Central memory CD8-positive, alpha-beta T cell (primary cell): Measurements from ENCODE around the gene MPRIP.
"Not testable (repeated sequence)": the region's sequence is repeated elsewhere in the genome, so short reads cannot be mapped to it uniquely, and the experiment has no call there.

Experiments used
- ATAC-seq: fragments of 150-1000 bp; cut with Tn5 transposase; replicated peaks from 2 replicates; pipeline ENCODE4 v1.10.0; 2022; ENCODE audit warnings: mild to moderate bottlenecking, moderate FRiP score, moderate number of reproducible peaks; ENCODE audit not compliant: poor library complexity, severe bottlenecking; ENCODE audit errors: extremely low read depth
- DNase-seq, 2 donors: peaks; one replicate each; pipeline ENCODE4 v3.0.0; 2021; ENCODE audit warnings: low spot score in 2 of 2
- H3K27ac Mint-ChIP-seq: one replicate; pipeline ENCODE4 v1.8.0; 2022; ENCODE audit warnings: low read depth, mild to moderate bottlenecking, moderate library complexity, mixed read lengths
- H3K27me3 Mint-ChIP-seq: one replicate; pipeline ENCODE4 v1.8.0; 2022; ENCODE audit warnings: mixed read lengths
- H3K36me3 Mint-ChIP-seq: one replicate; pipeline ENCODE4 v1.8.0; 2022; ENCODE audit warnings: mild to moderate bottlenecking, moderate library complexity, mixed read lengths; ENCODE audit not compliant: insufficient read depth
- H3K4me1 Mint-ChIP-seq: one replicate; pipeline ENCODE4 v1.8.0; 2022; ENCODE audit warnings: mixed read lengths
- H3K4me3 Mint-ChIP-seq: one replicate; pipeline ENCODE4 v1.8.0; 2022; ENCODE audit warnings: mild to moderate bottlenecking, moderate library complexity, mixed read lengths
- H3K9me3 Mint-ChIP-seq: one replicate; pipeline ENCODE4 v1.8.0; 2022; ENCODE audit warnings: mixed read lengths

MPRIP gene, protein sequence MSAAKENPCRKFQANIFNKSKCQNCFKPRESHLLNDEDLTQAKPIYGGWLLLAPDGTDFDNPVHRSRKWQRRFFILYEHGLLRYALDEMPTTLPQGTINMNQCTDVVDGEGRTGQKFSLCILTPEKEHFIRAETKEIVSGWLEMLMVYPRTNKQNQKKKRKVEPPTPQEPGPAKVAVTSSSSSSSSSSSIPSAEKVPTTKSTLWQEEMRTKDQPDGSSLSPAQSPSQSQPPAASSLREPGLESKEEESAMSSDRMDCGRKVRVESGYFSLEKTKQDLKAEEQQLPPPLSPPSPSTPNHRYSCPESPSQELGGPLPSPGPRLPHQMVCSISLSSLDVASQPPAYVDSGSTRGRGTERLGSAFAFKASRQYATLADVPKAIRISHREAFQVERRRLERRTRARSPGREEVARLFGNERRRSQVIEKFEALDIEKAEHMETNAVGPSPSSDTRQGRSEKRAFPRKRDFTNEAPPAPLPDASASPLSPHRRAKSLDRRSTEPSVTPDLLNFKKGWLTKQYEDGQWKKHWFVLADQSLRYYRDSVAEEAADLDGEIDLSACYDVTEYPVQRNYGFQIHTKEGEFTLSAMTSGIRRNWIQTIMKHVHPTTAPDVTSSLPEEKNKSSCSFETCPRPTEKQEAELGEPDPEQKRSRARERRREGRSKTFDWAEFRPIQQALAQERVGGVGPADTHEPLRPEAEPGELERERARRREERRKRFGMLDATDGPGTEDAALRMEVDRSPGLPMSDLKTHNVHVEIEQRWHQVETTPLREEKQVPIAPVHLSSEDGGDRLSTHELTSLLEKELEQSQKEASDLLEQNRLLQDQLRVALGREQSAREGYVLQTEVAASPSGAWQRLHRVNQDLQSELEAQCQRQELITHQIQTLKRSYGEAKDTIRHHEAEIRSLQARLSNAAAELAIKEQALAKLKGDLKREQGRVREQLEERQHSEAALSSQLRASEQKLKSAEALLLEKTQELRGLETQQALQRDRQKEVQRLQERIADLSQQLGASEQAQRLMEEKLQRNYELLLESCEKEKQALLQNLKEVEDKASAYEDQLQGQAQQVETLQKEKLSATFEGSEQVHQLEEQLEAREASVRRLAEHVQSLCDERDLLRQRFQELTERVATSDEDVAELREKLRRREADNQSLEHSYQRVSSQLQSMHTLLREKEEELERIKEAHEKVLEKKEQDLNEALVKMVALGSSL (N-terminal part only)

GRCh38 chr17:17042384-17042736 is at the start of gene MPRIP:
Gene MPRIP (plus strand): TSS chr17:17042457. CDS start chr17:17042849, 392 bp downstream.
- H3K4me3 Mint-ChIP-seq, result peak within 1 kb of the TSS; percentile 95
- DNase-seq (no peak), ATAC-seq (peak; percentile 25)
- H3K27ac Mint-ChIP-seq, result peak within 1 kb of the TSS; percentile 90
- peaks cover 5% of the 10 kb centered on the region for H3K36me3 Mint-ChIP-seq
- peaks cover 49% of the 10 kb centered on the region for H3K4me1 Mint-ChIP-seq
- no peaks in the 10 kb centered on the region for H3K9me3 Mint-ChIP-seq
- no peaks in the 10 kb centered on the region for H3K27me3 Mint-ChIP-seq

GRCh38 chr17:16994631-16995030 is 47.6 kb upstream of the MPRIP start:
- ATAC-seq (no peak), DNase-seq (no peak)
- Mint-ChIP-seq H3K4me1 (peaks cover 23% of the 10 kb centered on the region), H3K36me3 (peaks cover 2% of the 10 kb centered on the region), H3K27me3 (no peaks in the 10 kb centered on the region), H3K27ac (no peak overlapping the region), H3K9me3 (no peaks in the 10 kb centered on the region), H3K4me3 (no peak overlapping the region)

DNA sequence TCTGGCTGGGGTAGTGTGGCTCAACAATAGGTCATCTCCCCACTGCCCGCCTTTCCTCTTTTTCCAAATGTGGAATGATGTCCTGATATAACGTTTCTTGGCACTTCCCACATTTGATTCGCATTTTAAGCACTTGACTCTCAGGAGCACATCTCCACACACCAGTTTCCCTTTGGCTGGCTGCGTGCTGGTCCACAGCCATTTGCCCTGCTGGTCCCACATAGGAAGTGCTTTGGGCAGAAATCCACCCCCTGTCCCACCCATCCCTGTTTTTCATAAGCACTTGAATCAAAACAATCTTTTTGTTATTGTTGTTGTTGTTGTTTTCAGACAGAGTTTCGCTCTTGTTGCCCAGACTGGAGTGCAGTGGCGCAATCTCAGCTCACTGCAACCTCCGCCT is 46.3 kb upstream of the MPRIP start:
- peaks cover 4% of the 10 kb centered on the region for H3K36me3 Mint-ChIP-seq
- no peaks in the 10 kb centered on the region for H3K9me3 Mint-ChIP-seq
- DNase-seq, result no peak
- H3K4me3 Mint-ChIP-seq, result no peak overlapping the region
- no peaks in the 10 kb centered on the region for H3K27me3 Mint-ChIP-seq
- no peak for ATAC-seq
- H3K4me1 Mint-ChIP-seq, result peaks cover 10% of the 10 kb centered on the region
- no peak overlapping the region for H3K27ac Mint-ChIP-seq

GRCh38 chr17:16996726-16997125 is 45.5 kb upstream of the MPRIP start:
- not testable (repeated sequence) for H3K27ac Mint-ChIP-seq, H3K4me3 Mint-ChIP-seq, H3K4me1 Mint-ChIP-seq, ATAC-seq, H3K27me3 Mint-ChIP-seq, H3K36me3 Mint-ChIP-seq, DNase-seq, H3K9me3 Mint-ChIP-seq

DNA sequence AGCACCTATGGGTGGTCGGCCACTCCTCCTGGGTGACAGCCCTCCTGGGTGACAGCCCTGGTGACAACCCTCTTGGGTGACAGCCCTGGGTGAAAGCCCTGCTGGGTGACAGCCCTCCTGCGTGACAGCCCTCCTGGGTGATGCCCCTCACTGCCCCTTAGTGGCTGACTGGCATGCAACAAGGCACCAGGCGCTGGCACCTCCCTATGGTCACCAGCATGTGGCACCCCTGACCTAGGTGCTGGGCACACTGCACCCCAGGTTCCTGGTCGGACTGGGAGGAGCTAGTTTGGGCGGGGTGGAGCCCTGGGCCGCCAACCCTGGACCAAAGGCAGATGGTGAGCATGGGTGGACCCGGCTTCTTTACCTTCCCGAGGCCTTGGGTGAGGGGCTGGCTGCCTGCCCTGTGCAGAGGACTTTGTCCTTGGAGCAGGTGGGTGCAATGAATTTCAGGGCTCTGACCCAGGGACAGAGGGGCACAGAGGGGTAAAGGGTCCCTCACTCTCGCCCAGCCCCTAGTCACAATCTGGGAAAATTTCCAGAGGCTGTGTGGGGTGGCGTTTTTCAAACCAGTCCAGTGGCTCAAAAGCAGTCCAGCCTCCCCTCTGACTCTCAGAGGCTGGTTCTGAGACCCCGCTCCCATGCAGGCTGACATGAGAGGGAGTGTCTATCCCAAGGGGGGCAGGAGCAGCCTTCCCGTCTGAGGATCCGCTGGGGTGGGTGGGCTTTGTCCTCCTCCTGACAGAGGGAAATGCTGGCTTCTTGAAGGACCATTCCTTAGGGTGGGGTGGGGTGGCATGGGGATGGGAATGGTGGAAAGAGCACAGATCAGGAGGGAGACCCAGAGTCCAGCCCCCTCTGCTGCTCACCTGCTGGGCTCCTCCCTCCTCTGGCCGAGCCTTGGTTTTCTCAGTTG is 44.5 kb upstream of the MPRIP start:
- peak; percentile 80 for ATAC-seq
- no peak overlapping the region for H3K27ac Mint-ChIP-seq
- H3K4me1 Mint-ChIP-seq, result peaks cover 5% of the 10 kb centered on the region
- H3K27me3 Mint-ChIP-seq, result no peaks in the 10 kb centered on the region
- peaks cover 2% of the 10 kb centered on the region for H3K36me3 Mint-ChIP-seq
- H3K9me3 Mint-ChIP-seq, result no peaks in the 10 kb centered on the region
- no peak overlapping the region for H3K4me3 Mint-ChIP-seq
- DNase-seq, result peak in 1 of 2 donors; percentile 70

GRCh38 chr17:16999931-17000625 is 42.2 kb upstream of the MPRIP start:
- Mint-ChIP-seq H3K27ac (no peak overlapping the region), H3K36me3 (peaks cover 2% of the 10 kb centered on the region), H3K4me1 (peaks cover 5% of the 10 kb centered on the region), H3K9me3 (no peaks in the 10 kb centered on the region), H3K4me3 (no peak overlapping the region), H3K27me3 (no peaks in the 10 kb centered on the region)
- ATAC-seq (no peak), DNase-seq (no peak)

GRCh38 chr17:17001076-17001777 is 41.0 kb upstream of the MPRIP start:
- Mint-ChIP-seq H3K27me3 (no peaks in the 10 kb centered on the region), H3K4me3 (no peak overlapping the region), H3K9me3 (no peaks in the 10 kb centered on the region), H3K27ac (no peak overlapping the region), H3K4me1 (peaks cover 5% of the 10 kb centered on the region), H3K36me3 (peaks cover 2% of the 10 kb centered on the region)
- no peak for DNase-seq
- no peak for ATAC-seq

DNA sequence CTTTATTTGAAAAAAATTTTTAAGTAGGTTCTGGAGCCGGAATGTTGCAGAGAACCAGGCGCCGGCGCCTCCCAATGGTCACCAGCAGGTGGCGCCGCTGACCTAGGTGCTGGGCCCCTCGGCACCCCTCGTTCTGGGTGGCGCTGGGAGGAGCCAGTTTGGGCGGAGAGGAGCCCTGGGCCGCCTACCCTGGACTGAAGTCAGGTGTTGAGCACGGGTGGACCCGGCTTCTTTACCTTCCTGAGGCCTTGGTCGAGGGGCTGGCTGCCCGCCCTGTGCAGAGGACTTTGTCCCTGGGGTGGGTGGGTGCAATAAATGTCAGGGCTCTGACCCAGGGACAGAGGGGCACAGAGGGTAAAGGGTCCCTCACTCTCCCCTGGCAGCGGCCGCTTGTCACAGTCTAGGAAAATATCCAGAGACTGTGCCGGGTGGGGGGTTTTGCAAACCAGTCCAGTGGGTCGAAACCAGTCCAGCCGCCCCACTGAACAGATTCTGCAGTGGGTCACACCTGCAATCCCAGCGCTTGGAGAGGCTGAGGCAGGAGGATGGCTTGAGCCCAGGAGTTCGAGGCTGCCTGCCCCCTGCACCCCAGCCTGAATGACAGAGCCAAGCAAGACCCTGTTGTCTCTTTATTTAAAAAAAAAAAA is 40.3 kb upstream of the MPRIP start:
- H3K4me1 Mint-ChIP-seq, result peaks cover 5% of the 10 kb centered on the region
- peak; percentile 56 to 69 for DNase-seq
- no peaks in the 10 kb centered on the region for H3K27me3 Mint-ChIP-seq
- H3K36me3 Mint-ChIP-seq, result peaks cover 2% of the 10 kb centered on the region
- no peak overlapping the region for H3K27ac Mint-ChIP-seq
- no peaks in the 10 kb centered on the region for H3K9me3 Mint-ChIP-seq
- peak; percentile 69 for ATAC-seq
- H3K4me3 Mint-ChIP-seq, result no peak overlapping the region

DNA sequence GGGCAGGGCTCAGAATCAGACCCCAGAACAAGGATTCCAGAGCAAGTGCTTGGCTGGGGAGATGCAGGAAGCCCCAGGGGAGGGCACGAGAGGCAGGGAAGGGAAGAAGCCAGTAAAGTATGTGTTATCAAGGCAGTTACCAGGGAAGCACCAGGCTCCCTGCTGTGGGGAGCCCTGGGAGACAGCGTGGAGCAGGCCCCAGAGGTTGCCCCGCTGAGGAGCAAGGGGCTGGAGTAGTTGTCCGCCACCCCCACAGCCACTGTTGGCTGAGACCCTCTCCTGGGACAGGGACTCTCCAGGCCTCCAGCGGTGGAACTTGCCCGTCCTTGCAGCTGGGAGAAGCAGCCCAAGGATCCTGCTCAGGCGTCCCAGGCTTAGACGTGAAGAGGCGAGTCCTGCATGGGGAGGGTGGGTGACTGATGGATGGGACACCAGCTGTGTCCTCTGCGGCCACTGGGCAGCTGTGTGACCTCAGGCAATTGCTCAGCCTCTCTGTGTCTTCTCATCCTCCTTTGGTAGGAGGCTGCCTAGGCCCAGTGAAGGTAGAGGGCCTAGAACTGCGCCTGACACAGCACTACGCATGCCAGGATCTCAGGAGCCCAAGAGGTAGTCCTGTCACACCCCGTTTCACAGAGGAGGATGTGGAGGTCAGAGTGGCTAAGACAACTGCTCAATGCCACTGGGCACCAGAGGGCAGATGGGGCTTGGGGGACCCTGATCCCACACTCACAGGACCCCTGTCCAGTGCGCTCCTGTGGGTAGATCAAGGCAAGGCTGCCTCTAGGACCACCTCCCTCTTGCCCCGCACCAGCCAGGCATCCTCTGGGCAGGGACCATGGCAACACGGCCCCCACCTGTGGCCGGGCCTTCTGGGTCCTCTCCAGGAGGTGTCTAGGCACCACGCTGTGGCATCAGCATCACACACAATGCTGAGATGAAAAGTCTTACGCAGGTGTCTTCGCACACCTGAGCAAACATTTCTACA is 39.2 kb upstream of the MPRIP start:
- not testable (repeated sequence) for H3K27ac Mint-ChIP-seq, ATAC-seq

More for the DNA sequence above, 39.2 kb upstream of the MPRIP start:
- H3K4me3 Mint-ChIP-seq, DNase-seq, H3K4me1 Mint-ChIP-seq, H3K36me3 Mint-ChIP-seq, H3K9me3 Mint-ChIP-seq, H3K27me3 Mint-ChIP-seq: not testable (repeated sequence)
